GM10266 (cell line): ENCODE measurements around the gene SUSD4.

Source experiments
- DNase-seq: peaks from one replicate; pipeline ENCODE4 v3.0.0; 2012; ENCODE audit errors: extremely low spot score
- TF ChIP-seq, protein P1 (sequence below): IDR thresholded peaks from 2 replicates; pipeline ENCODE4 v1.5.1; 2012; ENCODE audit warnings: mild to moderate bottlenecking, low read depth; ENCODE audit not compliant: control insufficient read depth, insufficient read depth; ENCODE audit errors: missing control alignments

The SUSD4 gene

DNA sequence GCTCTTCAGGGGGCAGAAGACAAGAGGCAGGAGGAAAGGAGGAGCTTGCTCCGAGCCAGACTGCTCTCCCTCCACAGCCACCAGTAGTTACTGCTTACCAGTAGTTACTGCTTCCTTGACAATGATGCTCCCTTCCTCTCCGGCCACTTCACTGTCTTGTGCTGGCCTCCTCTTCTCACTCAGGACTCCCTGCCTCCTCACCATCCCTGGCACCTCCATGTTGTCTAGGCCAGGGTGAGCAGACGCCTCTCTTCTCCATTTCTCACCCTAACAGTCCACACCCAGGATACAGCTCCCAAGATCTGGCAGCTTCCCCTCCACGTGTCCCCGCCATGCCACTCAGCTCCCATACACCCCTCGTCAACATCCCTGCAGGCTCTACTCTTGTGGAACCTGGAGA lies 138.5 kb downstream of the SUSD4 start:
- DNase-seq, result no peak
- TF ChIP-seq, protein P1, sequence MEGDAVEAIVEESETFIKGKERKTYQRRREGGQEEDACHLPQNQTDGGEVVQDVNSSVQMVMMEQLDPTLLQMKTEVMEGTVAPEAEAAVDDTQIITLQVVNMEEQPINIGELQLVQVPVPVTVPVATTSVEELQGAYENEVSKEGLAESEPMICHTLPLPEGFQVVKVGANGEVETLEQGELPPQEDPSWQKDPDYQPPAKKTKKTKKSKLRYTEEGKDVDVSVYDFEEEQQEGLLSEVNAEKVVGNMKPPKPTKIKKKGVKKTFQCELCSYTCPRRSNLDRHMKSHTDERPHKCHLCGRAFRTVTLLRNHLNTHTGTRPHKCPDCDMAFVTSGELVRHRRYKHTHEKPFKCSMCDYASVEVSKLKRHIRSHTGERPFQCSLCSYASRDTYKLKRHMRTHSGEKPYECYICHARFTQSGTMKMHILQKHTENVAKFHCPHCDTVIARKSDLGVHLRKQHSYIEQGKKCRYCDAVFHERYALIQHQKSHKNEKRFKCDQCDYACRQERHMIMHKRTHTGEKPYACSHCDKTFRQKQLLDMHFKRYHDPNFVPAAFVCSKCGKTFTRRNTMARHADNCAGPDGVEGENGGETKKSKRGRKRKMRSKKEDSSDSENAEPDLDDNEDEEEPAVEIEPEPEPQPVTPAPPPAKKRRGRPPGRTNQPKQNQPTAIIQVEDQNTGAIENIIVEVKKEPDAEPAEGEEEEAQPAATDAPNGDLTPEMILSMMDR, result no peak

DNA sequence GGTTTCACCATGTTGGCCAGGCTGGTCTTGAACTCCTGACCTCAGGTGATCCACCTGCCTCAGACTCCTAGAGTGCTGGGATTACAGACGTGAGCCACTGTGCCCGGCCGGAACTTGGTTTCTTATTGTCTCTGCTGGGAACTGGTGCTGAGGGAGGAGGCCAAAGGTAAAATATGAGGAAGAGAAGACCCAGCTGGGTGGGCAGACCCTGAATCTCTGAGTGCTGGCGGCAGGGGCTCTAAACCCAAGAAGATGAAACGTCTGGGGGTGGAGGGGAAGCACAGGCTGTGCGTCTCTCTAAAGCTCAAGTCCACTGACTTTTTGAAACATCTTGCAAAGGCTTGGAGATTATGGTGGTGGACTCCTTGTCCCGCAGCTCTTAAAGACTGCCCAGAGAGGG lies 138.9 kb downstream of the SUSD4 start:
- TF ChIP-seq, protein P1, result no peak
- no peak for DNase-seq

DNA sequence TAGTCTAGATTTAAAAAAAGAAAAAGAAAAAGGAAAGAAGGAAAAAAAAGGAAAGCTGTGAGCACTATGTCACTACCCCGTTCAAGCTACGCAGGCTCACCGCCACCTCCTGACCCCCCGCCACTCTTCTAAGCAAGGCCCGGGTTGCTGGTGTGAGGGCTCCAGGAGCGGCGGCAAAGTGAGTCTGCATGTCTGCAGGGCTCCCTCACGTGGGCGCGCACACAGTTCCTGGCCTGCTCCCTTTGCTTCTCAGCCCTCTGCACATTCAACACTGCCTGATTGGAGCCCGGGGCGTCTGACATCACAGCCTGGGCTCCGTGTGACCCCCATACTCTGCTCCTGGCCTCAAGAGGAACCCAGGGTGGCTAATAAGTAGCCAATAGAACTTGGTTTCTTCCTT lies 139.5 kb downstream of the SUSD4 start:
- TF ChIP-seq, protein P1, result no peak
- DNase-seq, result no peak

DNA sequence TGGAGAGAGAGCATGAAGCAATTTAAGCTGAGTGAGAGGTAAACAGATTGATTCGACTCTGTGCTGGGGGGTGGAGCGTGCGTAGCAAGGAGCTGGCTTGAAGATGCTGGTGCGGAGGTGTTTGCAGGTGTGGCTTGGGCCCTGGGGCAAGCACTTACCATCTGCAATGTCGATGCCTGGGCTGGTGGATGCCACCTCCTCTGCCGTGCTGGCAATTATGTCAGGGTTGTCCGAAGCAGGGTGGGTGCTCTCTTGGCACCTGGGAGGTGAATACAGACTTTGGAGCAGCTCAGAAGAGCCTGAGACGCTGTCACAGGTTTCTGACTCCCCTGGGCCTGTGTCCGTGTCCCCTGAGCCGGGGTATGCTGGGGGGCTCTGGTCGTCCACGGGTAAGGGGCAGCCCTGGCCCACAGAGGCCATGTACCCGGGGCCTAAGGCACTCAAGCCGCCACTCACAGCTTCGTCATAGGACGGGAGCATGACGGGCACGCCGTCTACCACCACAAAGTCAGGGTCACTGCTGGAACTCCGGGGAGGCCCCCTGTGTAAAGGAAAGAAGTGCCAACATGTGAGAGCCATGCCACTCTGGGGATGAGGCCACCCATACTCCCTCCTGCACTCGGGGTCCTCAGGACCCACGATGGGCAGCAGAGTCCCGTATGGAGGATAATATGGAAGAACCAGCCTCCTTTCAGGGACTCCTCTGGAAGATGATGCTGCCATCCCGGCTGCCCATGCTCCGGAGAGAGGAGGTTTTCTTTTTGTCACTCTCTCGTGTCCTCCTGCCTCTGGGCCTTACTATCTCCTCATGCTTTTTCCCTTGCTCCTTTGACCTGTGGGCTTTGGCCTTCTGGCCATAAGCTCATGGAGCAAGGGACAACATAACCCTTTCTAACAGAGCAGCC lies 140.6 kb downstream of the SUSD4 start:
- DNase-seq, result no peak

DNA sequence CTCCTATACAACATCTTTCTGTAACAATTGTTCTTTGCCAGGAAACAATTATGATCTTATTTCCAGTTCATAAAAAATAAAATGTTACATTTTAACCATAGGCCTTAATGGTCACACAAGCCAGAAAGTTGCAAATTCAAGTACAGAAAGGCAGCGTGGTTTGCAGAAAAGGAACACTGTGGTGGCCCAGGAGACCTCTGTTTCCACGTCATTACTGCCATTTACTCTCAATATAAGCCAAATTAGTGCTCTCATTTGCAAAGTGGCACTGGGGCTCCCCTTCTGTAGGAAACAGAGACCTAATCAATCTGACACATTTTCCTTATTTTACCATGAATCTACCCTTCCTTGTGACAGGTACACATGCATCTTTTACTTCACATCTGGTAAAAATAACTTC lies 141.6 kb downstream of the SUSD4 start:
- TF ChIP-seq, protein P1, result no peak
- no peak for DNase-seq

More for the DNA sequence above, 140.6 kb downstream of the SUSD4 start:
- TF ChIP-seq, protein P1, result no peak

DNA sequence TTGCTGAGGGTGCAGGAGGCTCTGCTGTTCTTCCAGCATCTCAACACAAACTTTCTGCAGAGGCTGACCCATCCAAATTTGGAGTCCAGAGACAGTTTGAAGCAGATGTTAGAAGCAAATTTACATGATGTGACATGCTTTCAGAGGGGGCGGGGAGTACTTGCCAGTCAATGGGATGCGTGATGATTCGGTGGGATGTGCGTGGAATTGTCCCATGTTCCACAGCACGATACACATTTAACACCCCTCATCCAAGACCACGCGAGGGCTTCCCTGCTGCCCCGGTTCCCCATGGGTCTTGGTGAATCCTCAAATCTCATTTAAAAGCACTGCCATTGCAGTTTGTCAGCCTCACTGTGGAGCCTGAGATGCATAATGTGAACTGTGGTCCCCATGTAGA lies 142.3 kb downstream of the SUSD4 start:
- no peak for DNase-seq

More for the DNA sequence above, 142.3 kb downstream of the SUSD4 start:
- TF ChIP-seq, protein P1, result no peak
